GM19239 (cell line): Measurements from ENCODE around the gene MARCKSL1.
"Not testable (repeated sequence)": the region's sequence is repeated elsewhere in the genome, so short reads cannot be mapped to it uniquely, and the experiment has no call there.

Experiments used
- DNase-seq: peaks from one replicate; pipeline ENCODE4 v3.0.0; 2011; ENCODE audit warnings: low spot score; ENCODE audit not compliant: insufficient read length
- FAIRE-seq: peaks from 2 replicates; lab custom pipeline; 2011; peaks lifted over from hg19 to GRCh38; lab: Jason Lieb, UNC

The MARCKSL1 gene

DNA sequence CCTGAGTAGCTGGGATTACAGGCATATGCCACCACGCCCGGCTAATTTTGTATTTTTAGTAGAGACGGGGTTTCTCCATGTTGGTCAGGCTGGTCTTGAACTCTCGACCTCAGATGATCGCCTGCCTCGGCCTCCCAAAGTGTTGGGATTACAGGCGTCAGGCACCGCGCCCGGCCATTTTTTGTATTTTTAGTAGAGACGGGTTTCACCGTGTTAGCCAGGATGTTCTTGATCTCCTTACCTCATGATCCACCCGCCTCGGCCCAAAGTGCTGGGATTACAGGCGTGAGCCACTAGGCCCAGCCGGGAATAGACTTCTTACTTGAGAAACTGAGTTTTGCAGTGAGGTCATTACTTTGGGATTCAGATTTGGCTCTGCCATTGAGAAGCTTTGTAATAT lies 37.8 kb downstream of the MARCKSL1 start:
- not testable (repeated sequence) for DNase-seq, FAIRE-seq

DNA sequence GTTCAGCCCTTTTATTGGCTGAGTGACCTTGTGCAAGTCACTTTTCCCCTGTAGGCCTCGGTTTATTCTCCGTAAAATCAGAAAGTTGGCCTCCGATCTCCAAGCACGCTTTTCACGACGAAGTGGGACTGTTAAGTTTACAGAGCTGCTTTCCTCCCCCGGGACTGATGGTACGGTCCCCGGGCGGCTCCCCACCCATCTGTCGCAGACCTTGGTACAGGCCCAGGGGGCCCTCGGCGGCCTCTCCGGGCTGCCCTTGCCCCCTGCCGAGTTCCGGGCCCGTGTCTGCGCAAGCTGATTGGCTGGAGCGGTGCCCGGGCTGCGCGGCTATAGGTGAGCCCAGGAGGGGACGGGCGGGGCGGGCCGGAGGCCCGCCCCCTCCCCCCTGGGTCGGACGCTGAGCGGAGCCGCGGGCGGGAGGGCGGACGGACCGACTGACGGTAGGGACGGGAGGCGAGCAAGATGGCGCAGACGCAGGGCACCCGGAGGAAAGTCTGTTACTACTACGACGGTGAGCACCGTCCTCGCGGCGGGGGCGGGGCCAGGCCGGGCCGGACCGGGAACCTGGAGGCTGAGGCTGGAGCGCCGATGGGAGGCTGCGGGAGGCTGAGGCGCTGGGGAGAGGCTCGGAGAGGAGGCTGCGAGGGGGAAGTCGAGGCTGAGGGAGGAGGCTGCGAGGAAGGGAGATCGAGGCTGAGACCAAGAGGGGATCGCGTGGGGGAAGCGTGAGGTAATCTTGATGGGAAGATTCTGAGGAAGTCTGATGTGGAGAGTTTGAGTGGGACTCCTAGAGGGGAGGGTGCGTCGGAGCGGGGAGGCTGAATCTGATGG lies 44.1 kb downstream of the MARCKSL1 start, which contains the start of gene HDAC1:
TSS of gene HDAC1 (plus strand) at position 376 of the 831 bp plus-strand sequence. CDS start at position 463, 87 bp downstream.
- FAIRE-seq (peak; percentile 90), DNase-seq (peak; percentile 96)

DNA sequence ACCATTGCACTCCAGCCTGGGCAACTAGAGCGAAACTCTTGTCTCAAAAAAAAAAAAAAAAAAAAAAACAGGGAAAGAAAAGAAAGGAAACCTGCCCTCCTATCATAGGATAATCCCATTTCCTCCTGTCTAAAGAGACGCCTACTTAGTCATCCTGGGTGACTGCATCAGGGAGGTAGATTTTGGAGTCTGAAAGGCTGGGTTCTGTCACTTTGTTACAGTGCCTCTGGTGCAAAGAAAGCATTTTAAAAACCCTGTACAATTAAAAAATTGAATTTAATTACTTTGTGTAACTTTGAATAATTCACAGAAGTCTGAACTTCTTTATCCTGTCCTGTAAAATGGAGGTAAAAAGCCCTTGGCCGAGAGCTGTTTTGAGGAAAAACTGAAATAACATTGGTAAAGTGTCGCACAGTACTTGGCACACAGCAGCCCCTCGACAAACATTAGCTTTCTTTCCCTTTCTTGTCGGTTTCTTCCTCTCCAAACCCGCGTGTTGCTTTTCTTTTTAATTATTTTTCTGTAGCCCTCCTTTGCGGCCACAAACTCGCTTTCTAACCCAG lies 44.8 kb downstream of the MARCKSL1 start:
- FAIRE-seq (no peak), DNase-seq (no peak)

DNA sequence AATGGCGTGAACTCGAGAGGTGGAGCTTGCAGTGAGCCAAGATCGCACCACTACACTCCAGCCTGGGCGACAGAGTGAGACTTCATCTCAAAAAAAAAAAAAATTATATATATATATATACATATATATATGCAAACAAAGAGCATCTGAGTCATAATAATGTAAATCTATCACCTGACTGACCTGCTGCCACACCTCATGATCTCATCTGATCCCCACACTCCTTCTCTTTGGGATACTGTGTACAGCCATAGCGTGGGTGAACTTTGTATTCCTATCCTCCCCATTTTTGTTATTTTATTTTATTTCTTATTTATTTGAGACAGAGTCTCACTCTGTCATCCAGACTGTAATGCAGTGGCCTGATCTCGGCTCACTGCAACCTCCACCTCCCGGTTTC lies 46.8 kb downstream of the MARCKSL1 start:
- DNase-seq = no peak

GRCh38 chr1:32286763-32287162 lies 49.3 kb downstream of the MARCKSL1 start:
- DNase-seq (no peak), FAIRE-seq (no peak)

More for the DNA sequence above, 46.8 kb downstream of the MARCKSL1 start:
- no peak for FAIRE-seq

DNA sequence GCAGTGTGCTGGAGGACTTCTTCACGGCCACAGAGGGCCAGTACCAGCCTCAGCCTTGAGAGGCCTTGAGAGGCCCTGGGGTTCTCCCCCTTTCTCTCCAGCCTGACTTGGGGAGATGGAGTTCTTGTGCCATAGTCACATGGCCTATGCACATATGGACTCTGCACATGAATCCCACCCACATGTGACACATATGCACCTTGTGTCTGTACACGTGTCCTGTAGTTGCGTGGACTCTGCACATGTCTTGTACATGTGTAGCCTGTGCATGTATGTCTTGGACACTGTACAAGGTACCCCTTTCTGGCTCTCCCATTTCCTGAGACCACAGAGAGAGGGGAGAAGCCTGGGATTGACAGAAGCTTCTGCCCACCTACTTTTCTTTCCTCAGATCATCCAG lies 50.4 kb downstream of the MARCKSL1 start:
- DNase-seq (no peak), FAIRE-seq (no peak)

GRCh38 chr1:32284777-32285176 lies 51.3 kb downstream of the MARCKSL1 start:
- not testable (repeated sequence) for DNase-seq, FAIRE-seq
